ENCODE measurements around the gene FCF1.

Gene FCF1

DNA sequence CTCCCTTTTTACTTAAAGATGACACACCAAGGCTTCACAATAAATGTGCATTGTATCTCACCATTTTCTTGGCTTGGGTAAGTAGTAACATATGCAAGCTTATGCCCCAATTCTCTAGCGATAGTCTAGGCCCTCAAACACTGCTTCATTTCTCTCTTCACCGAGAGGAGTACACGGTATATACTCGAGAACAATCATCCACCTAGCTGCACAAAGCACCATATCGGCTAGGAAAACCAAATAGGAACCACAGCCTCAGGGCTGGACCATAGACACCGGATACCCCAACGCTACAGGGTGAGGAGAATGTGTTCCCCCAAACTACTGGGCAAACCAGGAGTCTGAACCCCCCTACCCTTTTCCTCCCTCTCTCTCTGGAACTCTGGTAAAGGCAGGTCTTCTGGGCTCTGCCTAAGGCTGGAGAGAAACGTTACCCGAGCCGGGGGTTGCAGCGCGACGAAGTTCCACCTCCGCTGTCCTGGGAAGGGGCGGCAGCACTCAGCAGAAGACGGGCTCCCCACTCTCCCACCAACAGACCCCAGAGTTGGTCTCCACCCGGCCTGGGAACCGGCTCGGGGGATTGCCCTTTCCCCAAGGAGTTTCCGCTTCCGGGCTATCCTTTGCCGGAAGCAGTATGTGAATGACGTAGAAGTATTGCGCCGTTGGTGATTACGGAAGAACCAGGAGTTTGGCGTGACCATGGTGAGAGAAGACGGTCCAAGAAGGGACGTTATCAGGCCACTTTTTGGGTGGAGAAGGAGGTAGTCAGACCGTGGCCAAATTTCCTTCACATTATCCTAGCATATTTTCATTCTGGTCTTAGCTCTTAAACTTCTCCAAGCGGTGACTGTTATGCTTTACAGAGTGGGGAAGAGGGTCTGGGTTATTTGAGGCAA, at the start of gene FCF1, which contains the start of gene AREL1:
Gene FCF1, plus strand, starts transcription at position 646 of the 896 bp plus-strand sequence. Its CDS starts 54 bp downstream, at position 700.
Gene AREL1, minus strand, starts transcription at position 582 of the 896 bp plus-strand sequence. CDS start 27,465 bp downstream, outside the sequence.
- in situ Hi-C loops (cut with MboI; ENCODE audit: low sequenced_read_pairs): no loop called here

GRCh38 chr14:74663884-74664283, 49.1 kb upstream of the FCF1 start:
- in situ Hi-C loops (cut with MboI; ENCODE audit: low sequenced_read_pairs): no loop called here

DNA sequence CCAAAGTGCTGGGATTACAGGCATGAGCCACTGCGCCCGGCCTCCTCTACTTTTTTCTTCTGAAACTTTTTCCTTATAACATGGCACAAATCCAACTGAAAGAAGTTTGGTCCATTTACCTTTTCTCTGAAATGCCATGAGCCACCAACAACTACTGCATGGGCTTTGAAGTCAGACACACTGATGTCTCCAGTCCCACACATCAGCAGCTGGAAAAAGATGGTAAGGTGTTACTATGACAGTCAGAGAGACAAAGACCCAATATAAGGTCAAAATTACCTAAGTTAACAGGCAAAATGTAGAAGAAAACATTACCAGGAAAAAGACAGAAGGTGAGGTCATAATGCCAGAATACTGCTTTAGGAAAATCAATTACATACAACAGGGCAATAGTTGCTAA, 48.2 kb upstream of the FCF1 start:
- in situ Hi-C loops (cut with MboI; ENCODE audit: low sequenced_read_pairs): no loop called here

GRCh38 chr14:74667758-74668157, 45.2 kb upstream of the FCF1 start:
- in situ Hi-C loops (cut with MboI; ENCODE audit: low sequenced_read_pairs): no loop called here

DNA sequence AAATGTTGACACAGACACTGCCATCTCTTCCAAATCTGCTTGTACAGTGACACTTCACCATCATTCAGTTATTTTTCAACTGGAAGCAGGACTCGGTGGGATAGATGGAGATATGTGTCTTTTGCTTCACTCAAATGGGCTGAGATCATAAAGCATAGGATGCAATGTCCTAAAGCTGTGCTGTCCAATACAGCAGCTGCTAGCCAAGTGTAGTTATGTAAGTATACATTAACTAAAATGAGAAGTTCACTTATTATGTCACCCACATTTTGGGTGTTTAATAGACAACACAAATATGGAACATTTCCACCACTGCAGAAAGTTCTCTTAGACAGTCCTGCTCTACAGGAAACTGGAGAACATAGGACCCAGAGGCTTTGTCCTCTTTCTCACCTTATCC, 43.7 kb upstream of the FCF1 start:
- in situ Hi-C loops (cut with MboI; ENCODE audit: low sequenced_read_pairs): no loop called here

- in situ Hi-C loops (cut with MboI; ENCODE audit: low sequenced_read_pairs): no loop called here
These were observed 43.1 kb upstream of the FCF1 start for GRCh38 chr14:74669846-74670245.

GRCh38 chr14:74670726-74671411, 42.1 kb upstream of the FCF1 start:
- in situ Hi-C loops (cut with MboI; ENCODE audit: low sequenced_read_pairs): no loop called here

- in situ Hi-C loops (cut with MboI; ENCODE audit: low sequenced_read_pairs): no loop called here
These were observed 41.2 kb upstream of the FCF1 start for GRCh38 chr14:74671789-74672188.

DNA sequence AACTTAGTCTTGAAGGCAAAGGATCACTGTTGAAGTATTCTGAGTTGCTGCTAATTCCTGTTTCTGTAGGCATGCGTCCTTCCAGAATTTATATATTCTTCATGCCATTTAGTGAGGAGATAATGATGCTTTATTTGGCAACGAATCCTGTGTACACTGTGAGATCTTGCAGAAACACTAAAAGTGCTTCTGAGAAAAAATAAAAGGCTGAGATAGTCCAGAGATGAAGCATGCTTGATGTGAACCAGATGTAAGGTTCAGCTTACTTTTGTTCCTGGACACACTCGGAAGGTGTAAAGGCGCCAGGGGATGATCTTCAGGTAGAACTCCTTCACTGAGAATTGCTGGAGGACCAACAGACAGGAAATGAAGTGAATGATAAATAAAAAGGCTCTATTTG, 39.2 kb upstream of the FCF1 start:
- in situ Hi-C loops (cut with MboI; ENCODE audit: low sequenced_read_pairs): no loop called here

DNA sequence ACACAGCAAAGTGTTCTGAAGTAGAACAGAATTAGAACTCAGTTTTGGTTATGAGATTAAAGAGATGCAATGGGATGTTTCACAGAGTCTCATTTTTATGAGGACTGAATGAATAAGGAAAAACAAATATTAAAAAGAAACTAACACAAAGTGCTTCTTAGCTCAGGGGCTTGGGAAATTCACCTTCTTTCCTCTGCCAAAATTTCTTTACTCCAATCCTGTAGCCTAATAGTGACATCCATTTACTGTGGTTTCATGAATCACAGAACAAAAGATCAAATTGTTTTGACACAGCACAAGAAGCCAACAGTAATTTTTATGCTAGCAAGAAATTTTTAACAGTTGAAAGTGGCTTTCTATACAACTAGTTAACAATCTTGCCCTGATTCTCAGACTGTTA, 37.7 kb upstream of the FCF1 start:
- in situ Hi-C loops (cut with MboI; ENCODE audit: low sequenced_read_pairs): no loop called here

- in situ Hi-C loops (cut with MboI; ENCODE audit: low sequenced_read_pairs): no loop called here
These were observed 30.6 kb upstream of the FCF1 start for GRCh38 chr14:74682169-74682952.

GRCh38 chr14:74683406-74683805, 29.5 kb upstream of the FCF1 start:
- in situ Hi-C loops (cut with MboI; ENCODE audit: low sequenced_read_pairs): no loop called here

- in situ Hi-C loops (cut with MboI; ENCODE audit: low sequenced_read_pairs): no loop called here
These were observed 28.5 kb upstream of the FCF1 start for GRCh38 chr14:74684434-74684833.

- in situ Hi-C loops (cut with MboI; ENCODE audit: low sequenced_read_pairs): no loop called here
These were observed 27.9 kb upstream of the FCF1 start for GRCh38 chr14:74685056-74685455.

DNA sequence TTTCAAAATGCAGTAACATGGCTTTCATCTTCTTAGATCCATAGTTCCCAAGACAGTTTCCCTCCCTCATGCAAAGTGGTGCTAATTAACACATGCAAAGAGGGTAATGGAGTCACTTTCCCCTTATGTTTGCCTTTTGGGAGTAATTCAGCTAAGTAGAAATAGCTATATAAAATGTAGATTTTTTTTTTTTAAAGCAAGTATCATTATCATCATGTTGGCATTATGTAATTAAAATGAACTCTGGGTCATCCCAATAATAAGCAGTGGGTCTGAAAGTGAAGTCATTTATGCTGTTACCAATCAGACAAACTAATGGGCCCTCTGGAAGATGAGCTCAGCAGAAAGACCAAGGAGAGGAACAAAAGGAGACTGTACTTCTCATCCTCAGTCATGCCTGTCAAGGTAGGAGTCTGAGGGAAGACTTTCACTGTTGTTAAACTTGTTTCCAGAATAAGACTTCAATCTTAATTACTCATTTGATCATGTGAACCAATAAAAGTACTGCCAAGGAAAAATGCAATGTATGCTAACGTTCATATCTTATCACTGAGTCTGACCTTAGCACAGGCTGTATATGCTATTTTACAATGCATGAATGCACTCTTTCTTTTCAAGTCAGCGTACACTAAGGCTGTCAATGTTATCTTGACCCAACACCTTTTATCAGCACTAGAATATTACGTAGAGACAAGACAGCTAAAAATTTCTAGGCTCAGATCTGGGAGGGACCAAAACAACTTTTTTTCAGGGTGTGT, 26.8 kb upstream of the FCF1 start:
- in situ Hi-C loops (cut with MboI; ENCODE audit: low sequenced_read_pairs): no loop called here

GRCh38 chr14:74691456-74691855, 21.5 kb upstream of the FCF1 start:
- in situ Hi-C loops (cut with MboI; ENCODE audit: low sequenced_read_pairs): no loop called here

GRCh38 chr14:74693191-74693590, 19.8 kb upstream of the FCF1 start:
- in situ Hi-C loops (cut with MboI; ENCODE audit: low sequenced_read_pairs): no loop called here

DNA sequence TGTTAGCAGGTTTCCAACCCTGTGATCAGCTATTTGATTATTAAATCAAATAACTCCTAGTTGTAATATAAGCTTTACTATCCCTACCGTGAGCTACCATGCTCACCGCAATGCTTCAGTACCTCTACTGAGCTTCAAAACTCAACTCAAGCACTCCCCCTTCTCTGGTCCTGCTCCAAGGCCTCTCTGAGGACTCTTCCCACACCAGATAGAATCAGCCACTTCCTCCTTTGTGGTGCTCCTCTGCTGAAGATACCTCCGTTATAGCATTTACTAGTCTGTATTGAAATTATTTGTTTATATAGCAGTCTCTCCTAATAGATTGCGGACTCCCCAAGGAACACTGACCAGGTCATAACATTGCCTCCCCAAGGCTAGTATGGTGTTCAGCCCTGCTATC, 17.5 kb upstream of the FCF1 start:
- in situ Hi-C loops (cut with MboI; ENCODE audit: low sequenced_read_pairs): no loop called here

DNA sequence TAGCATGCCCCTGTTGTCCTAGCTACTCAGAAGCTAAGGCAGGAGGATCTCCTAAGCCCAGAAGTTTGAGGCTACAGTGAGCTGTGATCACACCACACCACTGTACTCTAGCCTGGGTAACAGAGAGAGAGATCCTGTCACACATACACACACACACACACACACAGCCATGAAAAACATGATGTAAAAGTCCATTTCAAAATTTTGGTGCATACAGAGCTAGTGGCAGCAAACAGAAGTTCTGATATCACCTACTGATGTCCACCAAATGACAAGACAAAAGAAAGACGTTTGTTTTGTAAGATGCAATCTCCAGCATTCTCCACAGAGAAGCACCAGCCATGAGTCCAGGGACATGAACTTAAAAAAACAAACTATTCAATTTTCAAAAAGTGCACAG, 15.9 kb upstream of the FCF1 start:
- in situ Hi-C loops (cut with MboI; ENCODE audit: low sequenced_read_pairs): no loop called here

- in situ Hi-C loops (cut with MboI; ENCODE audit: low sequenced_read_pairs): no loop called here
These were observed 15.4 kb upstream of the FCF1 start for GRCh38 chr14:74697543-74697942.

DNA sequence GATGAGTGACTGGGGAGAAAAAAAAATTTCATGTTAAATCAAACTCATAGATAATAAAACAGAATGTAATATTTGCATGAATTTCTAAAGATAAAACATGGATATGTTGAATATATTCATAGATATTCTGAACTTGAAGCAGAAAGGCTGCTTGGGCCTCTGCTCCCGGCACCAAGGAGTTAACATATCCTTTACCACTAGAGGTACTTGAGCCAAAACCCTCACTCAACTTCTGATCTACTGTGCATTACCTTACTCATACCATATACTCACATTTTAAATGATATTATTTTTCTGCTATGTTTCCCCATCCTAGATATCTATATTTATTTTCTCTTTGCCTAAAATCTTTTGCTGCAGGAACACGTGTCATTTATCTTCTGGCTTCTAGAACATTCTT, 15.0 kb upstream of the FCF1 start:
- in situ Hi-C loops (cut with MboI; ENCODE audit: low sequenced_read_pairs): no loop called here
